AG09319 (cell line): Measurements from ENCODE around the gene ZNF263.

ENCODE experiments used
- DNase-seq: peaks from one replicate; pipeline ENCODE4 v3.0.0-alpha.2; 2010; ENCODE audit warnings: low read depth; ENCODE audit errors: extremely low read depth
- CTCF ChIP-seq: IDR thresholded peaks from 2 replicates; pipeline ENCODE4 v1.5.1; 2011; ENCODE audit warnings: low read depth, mild to moderate bottlenecking, inconsistent platforms, low read length, moderate library complexity

The ZNF263 gene

GRCh38 chr16:3243882-3244281 is 39.4 kb upstream of the ZNF263 start:
- no peak for DNase-seq
- TF ChIP-seq CTCF: no peak

- TF ChIP-seq CTCF: no peak
- DNase-seq: no peak
Measured at GRCh38 chr16:3246002-3246401, 37.3 kb upstream of the ZNF263 start.

GRCh38 chr16:3246876-3247275 is 36.4 kb upstream of the ZNF263 start:
- no peak for TF ChIP-seq CTCF
- no peak for DNase-seq

- no peak for TF ChIP-seq CTCF
Measured at GRCh38 chr16:3248596-3248995, 34.7 kb upstream of the ZNF263 start.

GRCh38 chr16:3249020-3249419 is 34.3 kb upstream of the ZNF263 start:
- DNase-seq: no peak
- no peak for TF ChIP-seq CTCF

More at GRCh38 chr16:3248596-3248995, 34.7 kb upstream of the ZNF263 start:
- no peak for DNase-seq

GRCh38 chr16:3249451-3249850 is 33.8 kb upstream of the ZNF263 start:
- no peak for TF ChIP-seq CTCF
- no peak for DNase-seq

GRCh38 chr16:3252967-3253366 is 30.3 kb upstream of the ZNF263 start:
- no peak for DNase-seq

More at GRCh38 chr16:3252967-3253366, 30.3 kb upstream of the ZNF263 start:
- TF ChIP-seq CTCF: no peak
